PC-3 (cell line): ENCODE measurements around the gene PIEZO1. TPM values are rescaled to one million over a fixed set of nuclear protein-coding genes. Genes with fewer than 3 reads are reported as not detected.
A peak's percentile ranks its signal among the peaks of the same experiment; 100 is the strongest.

ENCODE experiments used
- ATAC-seq: fragments of 200-7000 bp; cut with Tn5 transposase; 2 replicates; pipeline ENCODE4 v1.9.1; 2020; ENCODE audit warnings: mild to moderate bottlenecking, moderate library complexity
- BruUV-seq: library from RNA; stranded (reverse); fragments of 400-500 nt; replicated peaks from 2 replicates; lab custom pipeline; 2021; lab: Mats Ljungman, UMichigan
- CTCF ChIA-PET: fragments of 300-600 bp; sonication (Branson Sonifier 250); formaldehyde crosslinking; loops from one replicate; lab custom pipeline; 2022; ENCODE audit warnings: antibody characterized with exemption; lab: Charles Lee
- POLR2A ChIA-PET: fragments of 300-600 bp; sonication (Branson Sonifier 250); formaldehyde crosslinking; loops from one replicate; lab custom pipeline; 2022; ENCODE audit warnings: antibody characterized with exemption; ENCODE audit not compliant: unreplicated experiment; lab: Charles Lee
- DNase-seq: peaks from one replicate; pipeline ENCODE4 v3.0.0-alpha.2; 2015
- H2AFZ ChIP-seq: fragments of 300-600 bp; sonication (generic); 2 replicates; pipeline ENCODE4 v1.6.0; 2016; ENCODE audit warnings: antibody characterized with exemption, low read length
- H3F3A ChIP-seq: fragments of 300-600 bp; sonication (generic); one replicate; pipeline ENCODE4 v1.6.0; 2017; ENCODE audit warnings: antibody characterized with exemption, low read length, control low read depth, mild to moderate bottlenecking; ENCODE audit not compliant: unreplicated experiment
- H3K27ac ChIP-seq: fragments of 300-600 bp; sonication (generic); 2 replicates; pipeline ENCODE4 v1.5.1; 2016; ENCODE audit warnings: mild to moderate bottlenecking, low read length
- H3K27me3 ChIP-seq: fragments of 300-600 bp; sonication (generic); 2 replicates; pipeline ENCODE4 v1.6.1; 2016; ENCODE audit warnings: low read length, mixed read lengths
- H3K36me3 ChIP-seq: fragments of 300-600 bp; sonication (generic); 2 replicates; pipeline ENCODE4 v1.6.1; 2016; ENCODE audit warnings: low read depth, mixed run types, low read length, mixed read lengths
- H3K4me1 ChIP-seq: fragments of 300-600 bp; sonication (generic); 2 replicates; pipeline ENCODE4 v1.5.1; 2016; ENCODE audit warnings: low read length; ENCODE audit not compliant: insufficient read depth
- H3K4me2 ChIP-seq: fragments of 300-600 bp; sonication (generic); 2 replicates; pipeline ENCODE4 v1.6.0; 2016; ENCODE audit warnings: low read length
- H3K4me3 ChIP-seq: fragments of 300-600 bp; sonication (generic); 2 replicates; pipeline ENCODE4 v1.5.1; 2016; ENCODE audit warnings: mild to moderate bottlenecking, low read length, mixed read lengths
- H3K79me2 ChIP-seq: fragments of 300-600 bp; sonication (generic); 2 replicates; pipeline ENCODE4 v1.6.1; 2017; ENCODE audit warnings: low read length, mixed read lengths
- H3K9ac ChIP-seq: fragments of 300-600 bp; sonication (generic); 2 replicates; pipeline ENCODE4 v1.6.0; 2016; ENCODE audit warnings: mild to moderate bottlenecking, low read length
- H3K9me2 ChIP-seq: fragments of 300-600 bp; sonication (generic); replicated peaks from 2 replicates; pipeline ENCODE4 v1.6.1; 2016; ENCODE audit warnings: mixed run types, low read length, mixed read lengths
- H3K9me3 ChIP-seq: fragments of 300-600 bp; sonication (generic); 2 replicates; pipeline ENCODE4 v1.6.1; 2016; ENCODE audit warnings: low read length, mixed read lengths
- H4K20me1 ChIP-seq: fragments of 300-600 bp; sonication (generic); 2 replicates; pipeline ENCODE4 v1.6.1; 2016; ENCODE audit warnings: low read length, mixed read lengths
- CTCF ChIP-seq: fragments of 300-600 bp; sonication (generic); conservative IDR thresholded peaks from 2 replicates; pipeline ENCODE4 v1.5.1; 2017; ENCODE audit warnings: antibody characterized with exemption, low read depth, mild to moderate bottlenecking, low read length
- EZH2 ChIP-seq: fragments of 300-600 bp; sonication (generic); IDR thresholded peaks from one replicate; pipeline ENCODE4 v1.6.1; 2017; ENCODE audit warnings: antibody characterized with exemption, mild to moderate bottlenecking, low read length; ENCODE audit not compliant: unreplicated experiment
- EZH2phosphoT487 ChIP-seq: fragments of 300-600 bp; sonication (generic); IDR thresholded peaks from 2 replicates; pipeline ENCODE4 v1.6.1; 2018; ENCODE audit warnings: mild to moderate bottlenecking, antibody characterized with exemption, low read length, borderline replicate concordance
- intact Hi-C: fragments of 100-400 bp; cut with micrococcal nuclease; formaldehyde crosslinking; loops from 2 replicates; pipeline ENCODE4 v1.9.0; 2023
- total RNA-seq: library from RNA; depleted of rRNA; stranded (reverse); fragments of >200 nt; gene quantifications from 2 replicates; pipeline ENCODE4 v1.2.3, GENCODE V29; 2014

The PIEZO1 gene
- total RNA-seq, 1 experiment from 2014 or later, result 180 TPM

GRCh38 chr16:88787579-88788314, 2.7 kb upstream of the PIEZO1 start:
- H2AFZ ChIP-seq, result no peak overlapping the region
- H3K79me2 ChIP-seq, result peaks cover 22% of the 10 kb centered on the region
- TF ChIP-seq EZH2phosphoT487, result no peak
- no peak for TF ChIP-seq EZH2
- TF ChIP-seq CTCF, result no peak
- no peaks in the 10 kb centered on the region for H3K9me2 ChIP-seq
- no peaks in the 10 kb centered on the region for H3K27me3 ChIP-seq
- H3F3A ChIP-seq, result no peaks in the 10 kb centered on the region
- no peak overlapping the region for H3K27ac ChIP-seq
- H3K9me3 ChIP-seq, result no peaks in the 10 kb centered on the region
- ATAC-seq (no peak), DNase-seq (no peak)
- no peaks in the 10 kb centered on the region for H3K36me3 ChIP-seq
- BruUV-seq, result no TSS peak
- intact Hi-C loops, result no loop called here
- no peak overlapping the region for H3K4me3 ChIP-seq
- peaks cover 8% of the 10 kb centered on the region for H3K4me1 ChIP-seq
- H4K20me1 ChIP-seq, result 0 out of 2 replicates have a peak, but pooled peaks cover 11% of the 10 kb centered on the region
- H3K9ac ChIP-seq, result no peak overlapping the region
- no peak overlapping the region for H3K4me2 ChIP-seq
- ChIA-PET CTCF (interaction anchor here (1.0 kb wide), 1 partner anchor 50 kb away, joined by 4 read pairs; no protein-coding TSS in a partner anchor), POLR2A (interaction anchor here (0.6 kb wide), 1 partner anchor 27 kb away, joined by 8 read pairs; no protein-coding TSS in a partner anchor)

DNA sequence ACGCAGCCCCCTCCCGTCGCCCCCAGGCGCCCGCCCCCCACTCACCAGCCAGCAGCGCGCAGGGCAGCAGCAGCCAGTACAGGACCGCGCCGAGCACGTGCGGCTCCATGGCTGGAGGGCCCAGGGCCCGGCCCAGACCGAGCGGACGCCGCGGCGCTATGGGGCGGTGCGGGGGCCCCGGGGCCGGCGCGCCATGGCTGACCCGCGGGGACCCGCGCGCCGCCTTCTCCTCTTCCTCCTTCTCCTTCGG, 239 bp downstream of the PIEZO1 start:
- BruUV-seq, result no TSS peak
- H3K9me3 ChIP-seq, result no peaks in the 10 kb centered on the region
- POLR2A ChIA-PET, result interaction anchor here (1.0 kb wide), 2 partner anchors 14 to 47 kb away, joined by 4 read pairs; no protein-coding TSS in a partner anchor
- no peaks in the 10 kb centered on the region for H3K36me3 ChIP-seq
- TF ChIP-seq CTCF (no peak), EZH2phosphoT487 (no peak), EZH2 (no peak)
- H3K9me2 ChIP-seq, result no peaks in the 10 kb centered on the region
- H3K4me3 ChIP-seq, result peak overlapping the region; percentile 76
- H3K9ac ChIP-seq, result peak overlapping the region; percentile 84
- H3F3A ChIP-seq, result no peaks in the 10 kb centered on the region
- peak overlapping the region; percentile 53 for H3K27ac ChIP-seq
- no peak overlapping the region for H2AFZ ChIP-seq
- peaks cover 32% of the 10 kb centered on the region for H3K4me1 ChIP-seq
- CTCF ChIA-PET, result interaction anchor here (0.5 to 2.7 kb wide), 8 partner anchors 12 to 408 kb away, joined by 3 to 21 read pairs (median 3); no protein-coding TSS in a partner anchor
- peak; percentile 12 for ATAC-seq
- peaks cover 15% of the 10 kb centered on the region; the same call in 1 of the 2 replicates for H4K20me1 ChIP-seq
- intact Hi-C loops, result loop anchor here (2.0 kb wide), 1 partner anchor 48 kb away; no protein-coding TSS in a partner anchor
- DNase-seq, result no peak
- peaks cover 51% of the 10 kb centered on the region for H3K79me2 ChIP-seq
- H3K4me2 ChIP-seq, result peak overlapping the region; percentile 88; the same call in 1 of the 2 replicates
- no peaks in the 10 kb centered on the region for H3K27me3 ChIP-seq
